HUDEP-2 (cell line): ENCODE data around the gene MPV17.
A peak's percentile ranks its signal among the peaks of the same experiment; 100 is the strongest.
"Not testable (repeated sequence)": the region's sequence is repeated elsewhere in the genome, so short reads cannot be mapped to it uniquely, and the experiment has no call there.

Source experiments
- DNase-seq, 76 experiments: peaks; one replicate each; lab custom pipeline; 2025; ENCODE audit not compliant: unreplicated experiment in 76 of 76; lab: John Stamatoyannopoulos, UW

MPV17 gene

DNA sequence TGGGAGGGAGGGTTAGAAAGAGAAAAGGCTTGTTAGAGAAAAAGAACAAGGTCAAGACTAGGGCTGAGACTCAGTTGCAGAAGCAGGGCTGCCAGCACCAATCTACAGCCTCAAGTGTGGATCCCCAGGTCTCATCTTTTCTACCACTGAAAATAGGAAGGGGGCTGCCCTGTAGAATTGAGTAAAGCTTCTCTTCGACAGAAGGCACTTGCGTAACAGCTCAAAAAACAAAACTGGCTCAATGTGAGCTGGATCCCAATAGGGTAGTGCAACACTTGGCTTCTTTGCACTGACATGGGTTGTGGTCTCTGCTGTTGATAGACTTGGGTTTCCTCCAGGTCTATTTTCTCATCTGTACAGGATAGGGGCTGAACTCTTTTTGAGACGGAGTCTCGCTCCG, 1.8 kb upstream of the MPV17 start:
- no peak for DNase-seq

DNA sequence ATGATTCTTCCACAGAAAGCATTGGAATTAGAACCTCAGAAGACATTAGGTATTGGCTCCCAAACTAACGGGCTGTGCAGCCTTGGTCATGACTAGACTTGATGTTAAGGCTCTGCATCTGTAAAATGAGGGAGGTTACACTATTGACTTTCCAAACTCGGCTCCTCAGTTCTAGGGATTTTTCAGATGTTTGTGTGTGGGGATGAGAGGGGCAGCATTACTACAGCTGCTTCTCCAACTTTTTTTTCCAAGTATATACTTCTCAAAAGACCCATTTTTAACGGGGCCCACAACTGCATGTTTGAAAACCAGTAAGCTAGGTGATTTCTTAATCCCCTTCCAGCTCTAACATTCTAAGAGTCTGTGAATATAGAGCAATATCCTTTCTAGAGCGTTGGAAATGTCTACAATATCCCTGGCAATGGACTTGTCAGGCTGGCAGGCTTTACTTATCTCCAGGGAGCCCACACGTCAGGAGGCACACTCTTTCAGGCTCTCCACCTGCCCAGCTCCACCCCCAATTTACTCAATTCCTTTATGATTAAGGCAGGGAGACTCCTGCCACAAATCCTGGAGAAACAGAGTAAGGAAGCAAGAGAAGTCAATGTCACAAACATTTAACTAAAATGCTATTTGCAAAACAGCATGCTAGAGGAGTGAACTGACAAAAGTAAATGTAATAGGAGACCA, 844 bp upstream of the MPV17 start:
- DNase-seq, result peak in 2 of 76 experiments; percentile 11 to 21

DNA sequence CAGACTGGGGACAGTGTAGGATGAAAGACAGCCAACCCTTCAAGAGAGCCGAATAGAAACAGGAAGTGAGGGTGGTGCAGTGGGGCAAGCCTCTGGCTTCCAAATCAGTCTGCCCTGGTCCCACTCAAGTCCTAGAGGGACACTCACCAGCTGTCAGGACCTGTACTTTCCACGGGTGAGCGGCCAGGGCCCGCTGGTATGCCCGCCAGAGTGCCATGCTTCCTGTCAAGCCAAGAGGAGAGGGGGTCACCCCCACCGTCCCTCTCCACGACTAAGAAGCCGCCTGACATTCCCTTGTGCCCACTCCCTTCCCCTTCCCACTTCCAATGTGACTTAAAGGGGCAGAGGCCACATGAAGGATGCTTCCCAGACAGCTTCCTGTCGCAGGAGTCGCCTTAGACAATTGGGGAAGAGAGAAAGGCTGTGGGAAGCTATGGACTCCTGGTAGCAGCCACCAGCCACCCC, 564 bp downstream of the MPV17 start:
- peak in 1 of 76 experiments; percentile 12 for DNase-seq

DNA sequence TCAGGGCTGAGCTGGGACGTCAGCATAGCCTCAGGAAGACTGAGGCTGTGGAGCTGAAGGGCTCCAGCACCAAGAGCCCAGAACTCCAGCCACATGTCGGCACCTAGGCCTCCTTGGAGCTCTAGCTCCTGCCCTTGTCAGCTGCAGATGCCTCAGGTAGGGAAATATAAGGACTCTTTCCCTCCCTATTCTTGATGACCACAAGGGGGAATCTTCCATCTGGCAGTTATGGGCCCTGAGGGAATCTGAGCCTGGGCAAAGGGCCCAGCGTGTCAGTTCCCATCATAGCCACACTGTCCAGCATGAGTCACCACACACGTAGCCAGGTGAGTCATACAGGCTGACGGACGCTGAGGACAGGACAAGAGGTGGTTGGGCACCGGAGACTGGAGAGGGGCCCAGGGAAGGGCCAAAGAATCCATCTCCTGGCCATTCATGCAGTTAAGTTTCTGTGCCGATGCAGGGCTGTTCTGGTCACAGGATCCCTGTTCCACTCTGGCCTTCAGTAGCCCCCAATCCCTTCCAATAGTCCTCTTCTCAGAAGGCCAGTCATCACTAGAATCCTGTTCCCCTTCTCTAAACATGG, 1.8 kb downstream of the MPV17 start:
- DNase-seq, result peak in 54 of 76 experiments; percentile 5 to 77 (median 36)

DNA sequence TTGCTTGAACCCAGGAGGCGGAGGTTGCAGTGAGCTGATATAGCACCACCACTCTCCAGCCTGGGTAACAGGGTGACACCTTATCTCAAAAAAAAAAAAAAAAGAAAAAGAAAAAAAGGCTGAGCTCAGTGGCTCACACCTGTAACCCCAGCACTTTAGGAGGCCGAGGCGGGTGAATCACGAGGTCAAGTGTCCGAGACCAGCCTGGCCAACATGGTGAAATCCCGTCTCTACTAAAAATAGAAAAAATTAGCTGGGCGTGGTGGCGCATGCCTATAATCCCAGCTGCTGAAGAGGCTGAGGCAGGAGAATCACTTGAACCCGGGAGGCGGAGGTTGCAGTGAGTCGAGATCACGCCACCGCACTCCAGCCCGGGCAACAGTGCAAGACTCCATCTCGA, 3.1 kb downstream of the MPV17 start:
- DNase-seq, result not testable (repeated sequence)

DNA sequence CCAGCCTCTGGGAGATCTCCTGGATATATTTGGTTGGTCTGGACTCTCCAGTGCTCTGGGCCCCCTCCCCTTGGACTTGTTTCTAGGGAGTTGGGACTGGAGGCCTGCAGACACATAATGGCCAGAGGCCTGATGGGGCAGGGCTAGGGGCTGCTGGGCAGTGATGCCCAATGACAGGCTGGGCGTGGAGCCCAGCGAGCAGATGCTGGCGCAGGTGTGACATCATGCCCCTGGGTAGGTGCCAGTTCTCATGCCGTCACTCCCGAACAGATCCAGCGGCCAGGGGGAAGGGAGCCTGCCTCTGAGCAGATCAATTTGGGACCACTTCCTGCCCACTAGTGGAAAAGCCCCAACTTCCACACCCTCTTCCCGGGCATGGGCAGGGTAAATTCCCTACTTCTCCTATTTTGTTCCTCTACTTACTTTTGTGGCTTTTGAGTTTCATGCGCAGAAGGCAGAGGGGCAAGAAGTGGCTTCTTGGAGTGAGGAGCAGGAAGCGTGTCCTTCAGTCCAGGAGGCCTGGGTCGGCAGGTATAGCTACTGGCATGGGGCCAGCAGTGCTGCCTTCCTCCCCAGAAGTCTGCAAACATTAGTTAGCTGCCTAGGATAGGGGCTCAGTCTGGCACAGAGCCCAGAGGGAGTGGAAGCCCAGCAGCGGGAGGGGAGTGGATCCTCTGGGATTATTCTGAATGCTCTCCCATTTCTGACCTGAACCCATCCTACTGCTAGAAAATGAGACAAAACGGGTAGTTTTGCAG, 6.1 kb downstream of the MPV17 start:
- no peak for DNase-seq

DNA sequence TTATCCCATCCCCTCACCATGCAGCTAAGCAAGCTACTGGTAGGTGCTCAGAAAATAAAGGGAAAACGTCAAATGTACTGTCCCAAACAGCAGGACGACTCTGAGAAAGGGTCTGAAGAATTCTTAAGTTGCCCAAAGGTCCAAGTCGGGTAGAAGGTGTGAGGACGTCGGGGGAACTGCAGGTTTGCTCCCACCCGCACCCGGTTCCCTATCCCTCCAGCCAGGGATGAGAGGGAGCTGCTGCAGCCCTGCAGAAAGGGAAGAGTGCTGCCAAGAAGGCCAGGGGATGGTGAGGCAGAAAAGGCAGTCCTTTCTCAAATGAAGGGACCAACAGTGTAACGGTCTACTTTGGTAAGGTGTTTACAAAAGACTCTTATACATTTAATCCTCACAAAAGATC, 7.8 kb downstream of the MPV17 start:
- DNase-seq, result no peak

DNA sequence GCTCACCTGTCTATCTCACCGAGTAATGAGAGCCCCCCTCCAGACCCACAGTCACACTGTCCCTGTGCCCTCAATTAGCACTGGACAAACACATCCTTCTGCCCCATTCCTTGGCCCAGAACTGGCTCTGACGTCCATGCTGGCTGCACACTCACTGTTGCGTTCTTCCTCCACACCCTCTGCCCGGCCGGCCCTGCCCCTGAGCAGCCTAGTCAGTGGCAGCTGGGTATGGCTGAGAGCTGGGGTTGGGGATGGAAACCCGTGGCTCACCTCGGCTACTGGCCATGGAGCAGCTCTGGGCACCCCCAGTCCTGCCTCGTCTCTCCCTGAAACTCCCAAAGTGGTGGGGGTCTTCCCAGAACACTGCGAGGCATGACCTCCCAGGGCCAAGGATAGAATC, 8.2 kb downstream of the MPV17 start:
- DNase-seq, result no peak

DNA sequence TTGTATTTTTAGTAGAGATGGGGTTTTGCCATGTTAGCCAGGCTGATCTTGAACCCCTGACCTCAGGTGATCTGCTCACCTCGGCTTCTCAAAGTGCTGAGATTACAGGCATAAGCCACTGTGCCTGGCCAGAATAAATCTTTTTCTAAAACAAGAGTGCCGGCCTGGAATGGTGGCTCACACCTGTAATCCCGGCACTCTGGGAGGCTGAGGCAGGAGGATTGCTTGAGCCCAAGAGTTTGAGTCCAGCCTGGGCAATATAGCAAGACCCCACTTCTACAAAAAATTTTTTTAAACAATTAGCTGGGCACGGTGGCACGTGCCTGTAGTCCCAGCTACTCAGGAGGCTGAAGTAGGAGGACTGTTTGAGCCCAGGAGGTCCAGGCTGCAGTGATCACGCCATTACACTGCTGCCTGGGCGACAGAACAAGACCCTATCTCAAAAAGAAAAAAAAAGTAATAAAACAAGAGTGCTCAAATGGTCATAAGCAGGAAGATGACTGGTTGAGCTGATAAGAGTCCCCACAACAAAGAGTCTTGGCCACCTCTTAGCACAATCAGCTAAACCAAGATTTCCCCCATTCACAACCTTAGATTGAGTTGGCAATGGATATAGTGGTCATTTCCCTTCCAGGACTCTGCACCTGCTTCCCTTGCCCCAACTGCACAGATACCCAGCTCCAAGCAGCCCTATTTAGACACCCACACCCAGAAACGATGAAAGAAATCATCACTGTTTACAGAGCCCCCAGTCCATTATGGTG, 8.8 kb downstream of the MPV17 start:
- DNase-seq, result no peak

DNA sequence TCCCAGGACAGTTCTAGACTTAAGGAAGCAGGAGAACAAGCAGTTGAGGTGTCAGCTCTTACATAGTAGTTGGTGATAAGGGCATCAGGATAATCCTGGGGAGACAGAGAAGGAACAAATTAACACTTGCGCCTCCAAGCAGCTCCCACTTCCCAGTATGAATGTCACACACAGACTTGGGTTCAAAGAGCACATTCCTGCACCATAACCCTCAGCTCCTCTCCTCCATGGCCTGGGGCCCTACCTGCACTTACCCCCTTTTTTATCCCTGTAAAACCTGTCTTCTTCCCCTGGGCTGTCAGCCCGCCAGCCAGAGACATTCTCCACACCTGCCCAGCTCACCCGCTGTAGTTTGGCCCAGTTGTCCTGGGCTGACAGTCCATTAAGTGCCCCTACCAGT, 10.7 kb downstream of the MPV17 start:
- no peak for DNase-seq

DNA sequence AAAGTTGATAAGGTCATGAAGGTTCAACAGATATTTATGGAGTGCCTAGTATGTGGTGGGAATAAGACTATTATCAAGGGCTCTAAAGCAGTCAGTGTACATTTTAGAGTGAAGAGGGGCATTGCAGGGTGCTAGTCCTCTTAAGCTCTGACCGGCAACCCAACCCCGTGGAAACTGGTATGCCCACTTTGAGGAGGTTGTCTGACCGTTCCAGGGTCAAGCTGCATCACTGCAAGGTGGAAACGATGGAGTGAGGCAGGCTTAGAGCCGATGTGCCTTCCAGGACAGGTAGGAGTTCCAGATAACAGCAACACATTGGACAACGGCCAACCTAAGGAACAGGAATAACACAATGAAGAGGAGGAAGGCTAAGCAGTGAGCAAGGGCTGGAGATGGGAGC, 13.2 kb downstream of the MPV17 start:
- no peak for DNase-seq

DNA sequence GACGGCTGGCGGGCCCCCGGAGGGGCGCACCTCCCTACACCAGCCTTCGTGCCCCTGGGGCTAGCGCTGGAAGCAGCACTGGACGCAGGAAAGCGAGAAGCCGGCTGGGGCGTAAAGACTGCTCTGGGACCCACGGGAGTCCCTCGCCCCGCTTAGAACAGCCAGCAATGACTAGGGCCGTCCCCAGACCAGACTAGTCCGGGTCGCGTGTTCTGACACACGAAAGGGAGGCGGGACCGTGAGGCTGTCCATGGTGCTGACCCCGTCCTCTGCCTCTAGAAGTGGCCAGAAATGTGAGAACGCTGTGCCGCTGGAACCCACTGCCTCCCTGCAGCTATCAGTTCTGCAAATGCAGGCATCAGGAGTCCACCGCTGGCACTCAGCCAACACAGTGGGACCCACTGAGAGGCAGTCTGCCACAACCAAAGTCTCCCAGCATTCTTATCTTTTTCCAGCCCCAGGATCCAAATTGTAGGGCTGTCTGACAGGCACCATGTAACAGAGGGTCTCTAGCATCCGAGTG, 14.5 kb downstream of the MPV17 start, which contains the start of gene UCN:
Gene UCN, minus strand, starts transcription at position 87 of the 523 bp plus-strand sequence. CDS start 550 bp downstream, outside the sequence.
- DNase-seq, result no peak

DNA sequence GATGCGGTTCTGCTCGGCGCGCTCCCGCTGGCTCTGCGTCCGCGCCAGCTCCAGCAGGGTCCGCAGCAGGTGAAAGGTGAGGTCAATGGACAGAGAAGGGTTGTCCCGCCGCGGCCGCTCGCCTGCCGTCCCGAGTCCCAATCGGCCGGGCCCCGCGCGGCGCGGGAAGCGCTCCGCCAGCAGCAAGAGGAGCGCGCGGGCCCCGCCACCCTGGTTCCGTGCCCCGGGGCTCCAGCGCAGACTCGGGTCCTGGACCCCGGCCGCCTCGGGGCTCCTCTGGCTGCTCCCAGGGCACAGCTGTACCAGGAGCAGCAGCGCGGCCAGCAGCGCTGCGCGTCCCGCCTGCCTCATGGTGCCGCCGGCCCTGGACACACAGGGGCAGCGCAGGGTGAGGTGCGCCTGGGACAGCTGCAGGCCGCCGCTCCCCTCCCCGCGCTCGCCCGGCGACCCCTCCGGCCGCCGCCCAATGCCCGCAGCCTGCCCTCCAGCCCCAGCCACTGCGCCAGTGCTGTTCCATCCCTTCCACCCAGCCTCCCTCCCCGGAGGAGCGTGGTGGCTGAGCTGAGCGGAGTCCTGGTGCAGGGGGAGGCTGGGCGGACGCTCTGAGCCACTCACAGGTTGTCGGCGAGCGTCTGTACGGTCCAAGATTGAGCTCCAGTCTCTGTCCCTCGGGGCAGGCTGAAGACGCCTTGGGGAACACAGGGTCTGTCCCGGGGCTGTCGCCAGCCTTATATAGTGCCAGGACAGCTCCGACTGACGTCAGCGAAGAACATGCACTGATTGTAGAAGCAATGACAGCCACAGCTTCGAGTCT, 15.1 kb downstream of the MPV17 start:
- DNase-seq, result no peak

DNA sequence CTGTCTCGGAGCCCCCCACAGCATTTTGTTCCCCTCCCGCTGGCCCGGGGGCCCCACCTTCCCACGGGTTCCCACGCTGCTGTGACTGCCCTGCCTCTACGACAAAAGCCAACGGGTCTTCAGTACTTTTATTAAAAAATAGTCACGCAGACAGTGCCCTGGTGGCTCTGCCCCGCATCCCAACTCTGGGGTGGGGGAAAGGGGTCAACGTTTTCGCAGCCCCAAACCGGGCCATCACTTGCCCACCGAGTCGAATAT, 15.7 kb downstream of the MPV17 start:
- DNase-seq, result no peak

DNA sequence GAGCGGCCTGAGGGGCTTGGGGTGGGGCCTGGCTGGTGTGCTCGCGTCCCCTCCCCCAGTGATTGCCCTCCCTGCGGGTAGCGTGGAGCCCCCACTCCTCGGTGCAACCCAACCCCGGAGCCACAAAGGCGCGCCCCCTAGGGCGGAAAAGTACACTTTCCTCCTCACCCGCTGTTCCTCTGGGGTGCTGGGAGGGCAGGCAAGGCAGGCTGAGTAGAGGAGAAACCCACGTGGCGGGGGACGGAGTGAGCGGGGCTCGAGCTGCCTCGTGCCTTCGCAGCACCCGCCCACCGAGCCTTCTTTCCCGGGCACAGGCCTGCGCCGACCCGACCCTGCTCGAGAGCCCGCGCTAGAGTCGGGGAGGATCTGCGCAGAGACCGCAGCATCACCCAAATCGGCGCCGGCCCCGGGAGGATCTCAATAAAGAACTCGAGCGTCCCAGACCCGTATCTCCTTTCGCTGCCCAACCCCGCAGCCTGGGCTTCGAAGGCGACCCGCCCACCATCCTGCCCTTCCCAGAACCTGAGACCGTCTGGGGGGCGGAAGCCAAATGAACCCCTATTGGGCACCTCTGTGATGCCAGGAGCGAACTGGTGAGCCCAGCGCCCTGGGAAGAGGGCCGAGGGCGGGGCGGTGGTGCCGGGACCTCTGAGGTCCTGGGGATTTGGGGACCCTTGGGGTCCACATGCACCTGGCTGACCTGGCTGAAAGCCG, 16.2 kb downstream of the MPV17 start:
- DNase-seq, result no peak

DNA sequence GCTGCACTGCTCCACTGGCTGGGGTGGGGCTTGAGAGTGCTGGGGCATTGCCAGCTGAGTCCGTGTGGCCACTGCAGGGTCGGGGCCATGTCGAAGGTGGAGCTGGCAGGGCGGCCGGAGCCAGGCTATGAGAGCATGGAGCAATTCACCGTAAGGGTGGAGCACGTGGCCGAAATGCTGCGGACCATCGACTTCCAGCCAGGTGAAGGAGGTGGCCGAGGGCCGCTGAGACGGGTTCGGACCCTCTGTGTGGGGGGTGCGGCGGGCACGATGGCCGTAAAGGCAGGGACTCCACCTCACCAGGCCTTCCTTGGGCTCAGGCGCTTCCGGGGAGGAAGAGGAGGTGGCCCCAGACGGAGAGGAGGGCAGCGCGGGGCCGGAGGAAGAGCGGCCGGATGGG, 16.8 kb downstream of the MPV17 start:
- no peak for DNase-seq

DNA sequence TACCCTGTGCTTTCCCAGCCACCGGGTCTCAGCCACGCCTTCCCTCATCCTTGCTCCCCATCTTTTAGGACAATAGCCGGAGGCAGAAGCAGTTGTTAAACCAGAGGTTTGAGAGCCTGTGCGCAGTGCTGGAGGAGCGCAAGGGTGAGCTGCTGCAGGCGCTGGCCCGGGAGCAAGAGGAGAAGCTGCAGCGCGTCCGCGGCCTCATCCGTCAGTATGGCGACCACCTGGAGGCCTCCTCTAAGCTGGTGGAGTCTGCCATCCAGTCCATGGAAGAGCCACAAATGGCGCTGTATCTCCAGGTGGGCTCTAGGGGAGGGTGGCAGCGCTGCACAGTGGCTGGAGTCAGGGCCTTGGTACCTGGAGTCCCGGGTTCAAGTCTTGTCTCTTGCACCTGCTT, 17.4 kb downstream of the MPV17 start:
- no peak for DNase-seq

DNA sequence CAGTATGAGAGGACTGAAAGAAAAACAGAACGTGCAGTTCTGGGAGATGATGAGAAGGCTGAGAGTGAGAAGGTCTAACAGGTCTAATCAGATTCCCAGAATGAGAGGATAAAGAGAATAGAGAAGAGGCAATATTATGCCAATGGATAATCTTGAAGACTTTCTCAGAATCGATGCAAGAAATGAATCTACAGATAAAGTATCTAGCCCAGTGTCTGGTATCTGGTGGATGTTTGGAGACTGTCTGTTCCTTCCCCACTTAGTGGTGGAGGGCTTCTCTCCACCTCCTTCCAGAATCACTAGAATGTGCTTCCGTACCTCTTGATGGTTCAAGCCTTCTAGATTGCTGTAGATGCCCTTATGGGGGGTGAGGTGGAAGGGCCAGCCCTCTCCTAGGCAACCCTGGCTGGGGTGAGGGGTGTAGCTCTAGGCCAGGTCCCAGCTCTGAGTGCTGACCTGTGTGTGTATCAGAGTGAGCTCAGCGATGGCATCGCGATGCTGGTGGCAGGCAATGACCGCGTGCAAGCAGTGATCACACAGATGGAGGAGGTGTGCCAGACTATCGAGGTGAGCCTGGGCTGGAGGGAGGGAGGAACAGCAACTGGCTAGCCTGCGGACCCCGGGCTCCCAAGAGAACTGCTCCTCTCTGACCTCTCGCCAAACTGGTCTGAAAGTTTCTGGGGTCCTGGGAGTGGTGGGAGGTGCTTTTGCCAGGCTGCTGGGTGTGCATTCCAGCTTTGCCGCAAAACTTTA, 18.2 kb downstream of the MPV17 start:
- no peak for DNase-seq
